GM21737 (cell line): ENCODE measurements around the gene LTA4H.

ENCODE experiments used
- ATAC-seq: cut with Tn5 transposase; IDR thresholded peaks from one replicate; pipeline ENCODE4 v1.9.1; 2021; ENCODE audit warnings: mild to moderate bottlenecking, moderate library complexity; ENCODE audit not compliant: unreplicated experiment

LTA4H gene

GRCh38 chr12:95966287-95966870 lies 69.0 kb downstream of the LTA4H start:
- ATAC-seq, result no peak

DNA sequence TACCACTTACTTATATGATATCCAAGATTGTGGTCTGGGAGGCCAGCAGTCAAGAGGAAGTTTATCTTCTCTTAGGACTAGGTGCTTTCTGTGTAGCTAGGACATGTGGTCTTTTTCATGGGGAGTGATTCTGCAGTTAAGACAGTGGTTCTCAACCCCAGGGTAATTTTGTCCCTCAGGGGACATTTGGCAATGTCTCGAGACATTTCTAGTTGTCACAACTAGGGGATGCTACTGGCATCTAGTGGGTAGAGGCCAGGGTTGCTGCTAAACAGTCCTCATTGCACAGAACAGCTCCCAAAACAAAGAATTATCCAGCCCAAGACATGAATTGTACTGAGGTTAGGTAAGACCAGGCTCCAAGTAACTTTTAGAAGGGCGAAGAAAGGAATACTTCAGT lies 72.3 kb downstream of the LTA4H start:
- no peak for ATAC-seq

DNA sequence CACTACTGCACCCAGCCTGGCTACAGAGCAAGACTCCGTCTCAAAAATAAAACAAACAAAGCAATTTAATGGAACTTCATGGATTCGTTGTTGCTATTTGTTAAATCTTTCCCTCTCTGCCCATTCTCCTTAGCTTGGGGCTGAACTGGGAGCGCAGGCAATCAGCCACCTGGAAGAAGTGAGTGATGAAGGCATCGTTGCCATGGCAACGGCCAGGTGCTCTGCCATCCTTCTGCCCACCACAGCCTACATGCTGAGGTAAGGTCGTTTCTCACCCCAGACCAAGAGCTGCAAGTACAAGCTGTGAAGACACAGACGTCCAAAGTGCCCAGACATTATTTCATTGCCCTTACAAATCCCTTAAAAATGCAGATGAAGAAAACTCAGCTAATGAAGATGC lies 73.2 kb downstream of the LTA4H start:
- ATAC-seq, result no peak

- no peak for ATAC-seq
Observed at GRCh38 chr12:95960241-95960640, 75.1 kb downstream of the LTA4H start.

- no peak for ATAC-seq
Observed at GRCh38 chr12:95959107-95959506, 76.3 kb downstream of the LTA4H start.

GRCh38 chr12:95956557-95957145 lies 78.7 kb downstream of the LTA4H start:
- ATAC-seq, result no peak

DNA sequence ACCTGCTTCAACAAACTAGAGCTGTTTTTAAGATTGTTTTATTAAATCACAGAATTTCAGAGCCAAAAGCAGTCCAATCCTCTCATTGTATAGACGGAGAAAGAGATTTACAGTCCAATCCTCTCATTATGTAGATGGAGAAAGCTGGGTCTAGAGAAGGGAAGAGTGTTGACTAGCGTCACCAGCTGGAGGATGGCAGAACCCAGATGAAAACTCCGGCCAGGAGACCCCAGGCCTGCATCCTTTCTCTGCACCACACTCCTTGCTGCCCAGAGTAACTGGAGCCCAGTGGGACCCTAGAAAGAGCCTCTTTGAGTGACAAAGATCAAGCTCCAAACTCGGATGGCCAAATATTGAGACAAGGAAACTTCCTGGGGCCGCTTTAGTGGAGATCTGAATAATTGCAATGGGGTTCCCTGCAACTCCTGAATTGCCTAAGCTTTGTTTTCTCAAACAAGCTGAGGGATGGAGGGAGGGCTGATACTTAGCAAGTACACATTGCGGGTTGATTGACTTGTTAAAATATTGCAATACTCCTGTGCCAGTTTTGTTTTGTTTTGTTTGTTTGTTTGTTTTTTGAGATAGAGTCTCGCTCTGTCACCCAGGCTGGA lies 79.7 kb downstream of the LTA4H start:
- ATAC-seq, result no peak

DNA sequence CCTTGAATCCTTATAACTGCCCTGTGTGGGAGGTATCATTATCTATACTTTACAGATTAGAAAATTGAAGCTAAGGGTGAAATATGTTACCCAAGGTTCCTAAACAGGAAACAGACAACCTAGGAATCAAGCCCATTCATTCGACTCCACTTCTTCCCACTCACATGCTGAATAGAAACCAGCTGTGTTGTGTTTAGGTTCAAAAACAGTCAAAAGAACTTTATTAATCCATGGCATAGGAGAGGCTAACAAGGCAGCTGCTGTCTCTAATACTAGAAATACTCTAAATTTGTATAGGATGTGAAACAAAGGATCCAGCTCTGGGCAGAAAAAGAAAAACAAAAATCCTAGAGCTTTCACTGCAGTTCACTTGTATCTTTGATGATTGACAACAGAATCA lies 82.4 kb downstream of the LTA4H start:
- ATAC-seq, result no peak

DNA sequence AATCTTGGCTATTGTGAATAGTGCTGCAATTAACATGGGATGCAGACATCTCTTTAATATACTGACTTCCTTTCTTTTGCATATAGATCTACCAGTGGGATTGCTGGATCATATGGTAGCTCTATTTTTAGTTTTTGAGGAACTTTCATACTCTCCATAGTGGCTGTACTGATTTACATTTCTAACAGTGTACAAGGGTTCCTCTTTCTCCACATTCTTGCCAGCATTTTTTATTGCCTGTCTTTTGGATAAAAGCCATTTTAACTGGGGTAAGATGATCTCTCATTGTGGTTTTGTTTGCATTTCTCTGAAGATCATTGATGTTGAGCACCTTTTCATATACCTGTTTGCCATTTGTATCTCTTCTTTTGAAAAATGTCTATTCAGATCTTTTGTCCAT lies 83.9 kb downstream of the LTA4H start:
- ATAC-seq, result no peak
